Neuronal stem cell (in vitro differentiated cells): ENCODE results near the gene NELL1.
A peak's percentile ranks its signal among the peaks of the same experiment; 100 is the strongest.

ENCODE experiments used
- DNase-seq: peaks from one replicate; pipeline ENCODE4 v3.0.0-alpha.2; 2013; ENCODE audit warnings: low spot score
- H2AFZ ChIP-seq: one replicate; pipeline ENCODE4 v1.6.1; 2013; ENCODE audit warnings: mild to moderate bottlenecking, low read length, inconsistent platforms
- H2AK5ac ChIP-seq: 2 replicates; pipeline ENCODE4 v1.6.1; 2013; ENCODE audit warnings: low read depth, mild to moderate bottlenecking, inconsistent platforms, low read length, moderate library complexity, mixed read lengths
- H2BK120ac ChIP-seq: 2 replicates; pipeline ENCODE4 v1.6.1; 2013; ENCODE audit warnings: low read depth, mild to moderate bottlenecking, inconsistent platforms, low read length, moderate library complexity, mixed read lengths
- H2BK12ac ChIP-seq: one replicate; pipeline ENCODE4 v1.6.1; 2013; ENCODE audit warnings: low read length, inconsistent platforms
- H2BK15ac ChIP-seq: 2 replicates; pipeline ENCODE4 v1.6.1; 2013; ENCODE audit warnings: mild to moderate bottlenecking, low read length, inconsistent platforms, mixed read lengths
- H2BK5ac ChIP-seq: one replicate; pipeline ENCODE4 v1.6.1; 2013; ENCODE audit warnings: inconsistent platforms, mild to moderate bottlenecking, low read length, moderate library complexity
- H3K14ac ChIP-seq: one replicate; pipeline ENCODE4 v1.6.1; 2013; ENCODE audit warnings: low read length, inconsistent platforms
- H3K18ac ChIP-seq: 2 replicates; pipeline ENCODE4 v1.6.1; 2013; ENCODE audit warnings: low read length, inconsistent platforms
- H3K23ac ChIP-seq: 2 replicates; pipeline ENCODE4 v1.6.1; 2013; ENCODE audit warnings: low read depth, mild to moderate bottlenecking, mixed read lengths, low read length, inconsistent platforms; ENCODE audit not compliant: poor library complexity
- H3K27ac ChIP-seq: replicated peaks from 3 replicates; pipeline ENCODE4 v1.5.1; 2013; ENCODE audit warnings: low read length, inconsistent platforms
- H3K27me3 ChIP-seq, 3 experiments: 2 replicates each; pipeline ENCODE4 v1.6.1; 2013; ENCODE audit warnings: low read length in 3 of 3, mild to moderate bottlenecking in 2 of 3, inconsistent platforms in 1 of 3, low read depth in 1 of 3, mixed read lengths in 1 of 3, moderate library complexity in 1 of 3; ENCODE audit not compliant: control insufficient read depth in 3 of 3, insufficient read depth in 3 of 3
- H3K36me3 ChIP-seq, 2 donors: replicated peaks in 1 of 2; 2 replicates each; pipeline ENCODE4 v1.6.1; 2013; ENCODE audit warnings: low read length in 2 of 2; ENCODE audit not compliant: control insufficient read depth in 2 of 2, insufficient read depth in 2 of 2
- H3K4ac ChIP-seq: 2 replicates; pipeline ENCODE4 v1.6.1; 2013; ENCODE audit warnings: inconsistent platforms, mild to moderate bottlenecking, low read length, moderate library complexity
- H3K4me1 ChIP-seq, 2 donors: 1 replicate in 1 of 2; 2 replicates in 1 of 2; pipeline ENCODE4 v1.6.1; 2013; ENCODE audit warnings: low read length in 2 of 2, low read depth in 1 of 2; ENCODE audit not compliant: control insufficient read depth in 2 of 2, insufficient read depth in 1 of 2
- H3K4me2 ChIP-seq: one replicate; pipeline ENCODE4 v1.6.1; 2013; ENCODE audit warnings: mild to moderate bottlenecking, low read length, inconsistent platforms; ENCODE audit not compliant: insufficient read depth, poor library complexity, severe bottlenecking
- H3K4me3 ChIP-seq, 2 donors: 2 replicates each; pipeline ENCODE4 v1.5.1; 2013; ENCODE audit warnings: low read length in 2 of 2, mild to moderate bottlenecking in 2 of 2, inconsistent platforms in 1 of 2, moderate library complexity in 1 of 2
- H3K79me1 ChIP-seq: one replicate; pipeline ENCODE4 v1.6.1; 2013; ENCODE audit warnings: low read depth, mild to moderate bottlenecking, inconsistent platforms, low read length, moderate library complexity
- H3K9ac ChIP-seq: one replicate; pipeline ENCODE4 v1.6.1; 2013; ENCODE audit warnings: mild to moderate bottlenecking, low read depth, low read length, inconsistent platforms; ENCODE audit not compliant: poor library complexity
- H3K9me3 ChIP-seq, 2 donors: replicated peaks in 1 of 2; 2 replicates each; pipeline versions ENCODE3 to v1.6.1; 2013; ENCODE audit warnings: low read length in 2 of 2, mild to moderate bottlenecking in 2 of 2, inconsistent platforms in 1 of 2, low read depth in 1 of 2, mixed read lengths in 1 of 2, moderate library complexity in 1 of 2; ENCODE audit not compliant: control insufficient read depth in 2 of 2, insufficient read depth in 1 of 2
- H4K8ac ChIP-seq: one replicate; pipeline ENCODE4 v1.6.1; 2013; ENCODE audit warnings: low read depth, mild to moderate bottlenecking, inconsistent platforms, low read length, moderate library complexity
- H4K91ac ChIP-seq: one replicate; pipeline ENCODE4 v1.6.1; 2013; ENCODE audit warnings: low read length, low read depth, mild to moderate bottlenecking, inconsistent platforms; ENCODE audit not compliant: poor library complexity
- WGBS, 2 donors: extraction: QIAGEN DNeasy Blood & Tissue Kit; methylation state at CpG; one replicate each; pipeline ENCODE4 v1.1.7; 2013; ENCODE audit warnings: missing lambda C conversion rate in 2 of 2, mixed read lengths in 1 of 2; ENCODE audit not compliant: insufficient read length in 2 of 2, insufficient replicate concordance in 1 of 2; ENCODE audit errors: extremely low coverage in 2 of 2; 5-methylcytosine and 5-hydroxymethylcytosine counted together

The NELL1 gene

DNA sequence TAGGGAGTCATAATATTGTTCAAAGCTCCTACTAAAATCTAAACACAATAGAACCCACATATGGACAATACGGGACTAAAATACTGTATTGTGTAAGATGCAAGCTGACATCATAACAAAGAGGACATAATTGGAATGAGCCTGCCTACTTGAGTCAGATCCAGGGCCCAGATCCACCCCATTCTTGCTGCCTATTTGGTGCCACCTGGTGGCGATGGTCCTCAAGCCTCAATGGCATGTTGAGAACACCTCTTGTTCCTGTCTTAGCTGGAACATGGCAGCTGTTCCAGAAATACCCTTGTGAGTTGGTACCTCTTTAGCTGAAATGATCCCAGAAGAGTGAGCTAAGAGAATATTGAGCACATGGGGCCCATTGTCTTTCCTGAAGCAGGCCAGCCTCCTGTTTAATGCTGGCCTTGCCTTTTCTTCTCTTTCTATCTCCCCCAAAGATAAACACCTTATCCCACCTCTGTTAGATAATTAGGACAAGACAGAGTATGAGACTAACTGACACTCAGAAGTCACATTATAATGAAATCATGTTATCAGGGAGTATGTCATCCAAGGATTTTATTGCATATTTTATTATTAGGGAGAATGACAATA is 842.6 kb downstream of the NELL1 start:
- no peak overlapping the region for H3K4me3 ChIP-seq
- DNase-seq: peak; percentile 66
- no CpG with 5 or more reads among the region's 2 CpGs for WGBS, 2 donors

GRCh38 chr11:21514316-21514715 is 844.9 kb downstream of the NELL1 start:
- Histone ChIP-seq H3K79me1 (no peaks in the 10 kb centered on the region), H2AK5ac (no peak overlapping the region), H3K4me2 (no peak overlapping the region), H3K36me3 (no peaks in the 10 kb centered on the region), H3K27ac (no peak overlapping the region), H3K23ac (no peak overlapping the region), H2BK5ac (no peak overlapping the region), H3K9me3 (no peaks in the 10 kb centered on the region), H2BK15ac (no peak overlapping the region), H2BK120ac (no peak overlapping the region), H2BK12ac (no peak overlapping the region), H3K18ac (no peak overlapping the region), H3K9ac (no peak overlapping the region), H4K8ac (no peak overlapping the region), H3K4me1 (no peaks in the 10 kb centered on the region), H3K4ac (no peak overlapping the region), H3K27me3 (no peaks in the 10 kb centered on the region), H3K14ac (no peak overlapping the region), H3K4me3 (no peak overlapping the region), H4K91ac (no peak overlapping the region), H2AFZ (no peak overlapping the region)
- no CpG with 5 or more reads among the region's 3 CpGs for WGBS, 2 donors
- no peak for DNase-seq

More for the DNA sequence above, 842.6 kb downstream of the NELL1 start:
- H3K4ac ChIP-seq: no peak overlapping the region
- no peaks in the 10 kb centered on the region for H3K36me3 ChIP-seq
- H3K4me1 ChIP-seq: no peaks in the 10 kb centered on the region
- H3K9me3 ChIP-seq: no peaks in the 10 kb centered on the region
- H2BK5ac ChIP-seq: no peak overlapping the region
- H3K79me1 ChIP-seq: no peaks in the 10 kb centered on the region
- no peak overlapping the region for H3K23ac ChIP-seq
- no peak overlapping the region for H2BK120ac ChIP-seq
- H2AFZ ChIP-seq: no peak overlapping the region
- no peak overlapping the region for H3K14ac ChIP-seq
- H4K8ac ChIP-seq: no peak overlapping the region
- H3K27me3 ChIP-seq: no peaks in the 10 kb centered on the region
- no peak overlapping the region for H2BK15ac ChIP-seq
- no peak overlapping the region for H3K9ac ChIP-seq
- no peak overlapping the region for H3K27ac ChIP-seq
- H2AK5ac ChIP-seq: no peak overlapping the region
- no peak overlapping the region for H3K4me2 ChIP-seq
- no peak overlapping the region for H3K18ac ChIP-seq
- H4K91ac ChIP-seq: no peak overlapping the region
- H2BK12ac ChIP-seq: no peak overlapping the region

DNA sequence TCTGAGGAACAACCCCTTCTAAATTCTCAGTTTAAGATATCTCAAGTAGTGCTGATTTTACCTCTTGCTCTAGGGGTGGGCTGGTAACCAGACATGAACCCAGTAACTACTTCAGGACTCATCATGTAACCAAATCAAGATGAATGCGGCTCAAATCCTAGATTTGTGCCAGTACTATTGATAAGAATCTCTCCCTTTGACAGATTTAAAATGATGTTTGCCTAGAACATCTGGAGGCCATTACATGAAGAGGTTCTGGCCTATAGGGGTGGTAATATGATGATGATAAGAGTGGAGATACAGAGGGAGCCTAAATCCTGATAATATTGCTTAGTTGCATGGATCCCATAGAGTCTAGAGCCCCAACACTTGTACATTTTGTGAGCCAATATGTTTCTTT is 850.9 kb downstream of the NELL1 start:
- H4K8ac ChIP-seq: no peak overlapping the region
- no peak overlapping the region for H2AFZ ChIP-seq
- H3K4me1 ChIP-seq: no peaks in the 10 kb centered on the region

DNA sequence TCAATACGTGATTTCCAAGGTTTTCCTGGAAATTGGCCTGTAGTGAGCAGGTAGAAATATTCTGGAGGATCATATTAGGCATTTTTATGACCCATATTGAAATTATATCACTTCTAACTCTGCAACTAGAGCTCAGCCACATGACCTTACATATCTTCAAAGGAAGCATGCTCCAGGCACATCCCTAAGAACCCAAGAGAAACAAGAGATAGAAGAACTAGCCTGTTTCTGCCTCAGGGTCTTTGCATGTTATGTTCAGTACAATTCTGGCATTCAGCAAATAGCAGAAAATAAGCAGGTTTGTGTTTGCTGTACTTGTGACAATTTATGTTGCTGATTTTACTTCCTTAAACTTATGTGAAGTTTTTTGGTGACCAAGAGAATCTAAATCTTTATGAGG is 859.8 kb downstream of the NELL1 start:
- H3K14ac ChIP-seq: no peak overlapping the region
- H3K27me3 ChIP-seq: no peaks in the 10 kb centered on the region
- no peak overlapping the region for H2BK12ac ChIP-seq
- H3K36me3 ChIP-seq: no peaks in the 10 kb centered on the region
- H3K9me3 ChIP-seq: no peaks in the 10 kb centered on the region
- no peak overlapping the region for H3K18ac ChIP-seq
- H4K8ac ChIP-seq: no peak overlapping the region
- H3K4me1 ChIP-seq: peaks cover 0 to 3% of the 10 kb centered on the region in 2 donors
- H3K4me2 ChIP-seq: no peak overlapping the region
- no peak overlapping the region for H2BK15ac ChIP-seq
- H2AK5ac ChIP-seq: no peak overlapping the region
- no peak overlapping the region for H4K91ac ChIP-seq
- H3K23ac ChIP-seq: no peak overlapping the region
- no CpG with 5 or more reads among the region's 1 CpG for WGBS, 2 donors
- no peak overlapping the region for H3K9ac ChIP-seq
- no peak overlapping the region for H3K4me3 ChIP-seq
- H3K4ac ChIP-seq: no peak overlapping the region
- no peak overlapping the region for H3K27ac ChIP-seq
- H2AFZ ChIP-seq: no peak overlapping the region
- no peak overlapping the region for H2BK5ac ChIP-seq
- no peak for DNase-seq
- no peak overlapping the region for H2BK120ac ChIP-seq
- H3K79me1 ChIP-seq: no peaks in the 10 kb centered on the region

More for the DNA sequence above, 850.9 kb downstream of the NELL1 start:
- Histone ChIP-seq H3K4ac (no peak overlapping the region), H3K36me3 (no peaks in the 10 kb centered on the region), H4K91ac (no peak overlapping the region), H3K23ac (no peak overlapping the region), H2BK5ac (no peak overlapping the region), H2BK120ac (no peak overlapping the region), H3K79me1 (no peaks in the 10 kb centered on the region), H3K14ac (no peak overlapping the region), H3K9ac (no peak overlapping the region), H3K27ac (no peak overlapping the region), H2BK15ac (no peak overlapping the region), H3K4me2 (no peak overlapping the region), H2AK5ac (no peak overlapping the region), H3K9me3 (no peaks in the 10 kb centered on the region), H3K27me3 (no peaks in the 10 kb centered on the region), H3K18ac (no peak overlapping the region), H2BK12ac (no peak overlapping the region), H3K4me3 (no peak overlapping the region)
- WGBS, 2 donors: no CpG with 5 or more reads among the region's 1 CpG
- DNase-seq: no peak
